Measurements from ENCODE around the gene KIF25.
"Not testable (repeated sequence)": the region's sequence is repeated elsewhere in the genome, so short reads cannot be mapped to it uniquely, and the experiment has no call there.

The KIF25 gene

GRCh38 chr6:167993831-167994230 is 3.6 kb upstream of the KIF25 start:
- DNase-seq (ENCODE audit: low read depth in 3 of 3), result no peak

- no peak for DNase-seq (ENCODE audit: low read depth in 3 of 3)
These were observed 2.2 kb upstream of the KIF25 start for GRCh38 chr6:167995302-167995701.

GRCh38 chr6:167995731-167996151 is 1.7 kb upstream of the KIF25 start:
- no peak for DNase-seq (ENCODE audit: low read depth in 3 of 3)

GRCh38 chr6:167996424-167997199 is 859 bp upstream of the KIF25 start:
- no peak for DNase-seq (ENCODE audit: low read depth in 3 of 3)

- DNase-seq (ENCODE audit: low read depth in 3 of 3), result no peak
These were observed 744 bp downstream of the KIF25 start for GRCh38 chr6:167998215-167998614.

GRCh38 chr6:168000198-168001028 is 2.9 kb downstream of the KIF25 start:
- no peak for DNase-seq (ENCODE audit: low read depth in 3 of 3)

GRCh38 chr6:168001029-168001332 is 3.5 kb downstream of the KIF25 start:
- no peak for DNase-seq (ENCODE audit: low read depth in 3 of 3)

- not testable (repeated sequence) for DNase-seq (ENCODE audit: low read depth in 3 of 3)
These were observed 4.0 kb downstream of the KIF25 start for GRCh38 chr6:168001514-168001913.

- DNase-seq (ENCODE audit: low read depth in 3 of 3), result no peak
These were observed 5.3 kb downstream of the KIF25 start for GRCh38 chr6:168002804-168003203.

- no peak for DNase-seq (ENCODE audit: low read depth in 3 of 3)
These were observed 6.6 kb downstream of the KIF25 start for GRCh38 chr6:168004023-168004422.

- DNase-seq (ENCODE audit: low read depth in 3 of 3), result no peak
These were observed 7.5 kb downstream of the KIF25 start for GRCh38 chr6:168004945-168005344.

- no peak for DNase-seq (ENCODE audit: low read depth in 3 of 3)
These were observed 8.3 kb downstream of the KIF25 start for GRCh38 chr6:168005796-168006195.

- DNase-seq (ENCODE audit: low read depth in 3 of 3), result no peak
These were observed 10.3 kb downstream of the KIF25 start for GRCh38 chr6:168007592-168008338.

- DNase-seq (ENCODE audit: low read depth in 3 of 3), result no peak
These were observed 11.9 kb downstream of the KIF25 start for GRCh38 chr6:168009331-168009730.

- no peak for DNase-seq (ENCODE audit: low read depth in 3 of 3)
These were observed 13.8 kb downstream of the KIF25 start for GRCh38 chr6:168011291-168011690.

- DNase-seq (ENCODE audit: low read depth in 3 of 3), result no peak
These were observed 15.2 kb downstream of the KIF25 start for GRCh38 chr6:168012431-168013249.

- no peak for DNase-seq (ENCODE audit: low read depth in 3 of 3)
These were observed 15.9 kb downstream of the KIF25 start for GRCh38 chr6:168013250-168013915.

- no peak for DNase-seq (ENCODE audit: low read depth in 3 of 3)
These were observed 17.0 kb downstream of the KIF25 start for GRCh38 chr6:168014428-168014827.

GRCh38 chr6:168015009-168015408 is 17.5 kb downstream of the KIF25 start:
- DNase-seq (ENCODE audit: low read depth in 3 of 3), result no peak

GRCh38 chr6:168015482-168016175 is 18.2 kb downstream of the KIF25 start:
- DNase-seq (ENCODE audit: low read depth in 3 of 3), result no peak
